HCT116 (cell line): ENCODE results near the gene GABBR2. TPM values are rescaled to one million over a fixed set of nuclear protein-coding genes. Genes with fewer than 3 reads are reported as not detected.

Source experiments
- ATAC-seq: fragments of 200-7000 bp; cut with Tn5 transposase; 2 replicates; pipeline ENCODE4 v1.9.1; 2020; ENCODE audit warnings: mild to moderate bottlenecking, moderate library complexity
- BruUV-seq: library from RNA; stranded (reverse); fragments of 400-500 nt; replicated peaks from 2 replicates; lab custom pipeline; 2021; lab: Mats Ljungman, UMichigan
- CTCF ChIA-PET: fragments of 300-600 bp; sonication (Branson Sonifier 250); formaldehyde crosslinking; loops from one replicate; lab custom pipeline; 2021; ENCODE audit warnings: antibody characterized with exemption; lab: Charles Lee
- POLR2A ChIA-PET: fragments of 300-600, 350-600 bp; sonication (Branson Sonifier 250); formaldehyde crosslinking; loops from one replicate; lab custom pipeline; 2021; ENCODE audit warnings: antibody characterized with exemption; lab: Charles Lee
- RAD21 ChIA-PET, 2 experiments: fragments of 300-600 bp; sonication (Branson Sonifier 250); formaldehyde crosslinking; loops; one replicate each; lab custom pipeline; 2023; ENCODE audit warnings: low total read pairs in 2 of 2; ENCODE audit not compliant: uncharacterized antibody in 2 of 2, unreplicated experiment in 2 of 2, low non-redundant PET in 1 of 2; lab: Charles Lee
- DNase-seq: peaks from one replicate; pipeline ENCODE4 v3.0.0-alpha.2; 2010; ENCODE audit warnings: low read depth, low spot score
- H2AFZ ChIP-seq: fragments of 200-600 bp; shearing (Covaris generic), sonication (generic); 2 replicates; pipeline ENCODE4 v1.6.1; 2017; ENCODE audit warnings: low read depth, mixed run types, mixed read lengths, antibody characterized with exemption, low read length; ENCODE audit not compliant: poor library complexity, severe bottlenecking
- H3K27ac ChIP-seq: 2 replicates; pipeline ENCODE4 v1.5.1; 2012; ENCODE audit warnings: low read depth, low read length
- H3K27me3 ChIP-seq: fragments of 200-600 bp; sonication (generic); 2 replicates; pipeline ENCODE4 v1.6.1; 2016; ENCODE audit warnings: mixed run types, low read length, mixed read lengths; ENCODE audit not compliant: insufficient read depth
- H3K36me3 ChIP-seq, 2 experiments: fragments of 200-500 bp in 1 of 2; fragments of 200-600 bp in 1 of 2; sonication (Bioruptor generic) in 1 of 2; sonication (generic) in 1 of 2; 2 replicates each; pipeline versions ENCODE4 v1.5.1 to v1.6.1; 2014 to 2016; ENCODE audit warnings: low read length in 2 of 2, inconsistent platforms in 1 of 2, mixed read lengths in 1 of 2, mixed run types in 1 of 2; ENCODE audit not compliant: insufficient read depth in 2 of 2, control insufficient read depth in 1 of 2
- H3K4me1 ChIP-seq, 2 experiments: fragments of 200-600 bp in 1 of 2; sonication (generic) in 1 of 2; 2 replicates each; pipeline versions ENCODE4 v1.5.1 to v1.6.1; 2012 to 2017; ENCODE audit warnings: low read length in 2 of 2, inconsistent platforms in 1 of 2, mild to moderate bottlenecking in 1 of 2, mixed read lengths in 1 of 2, mixed run types in 1 of 2, moderate library complexity in 1 of 2; ENCODE audit not compliant: insufficient read depth in 2 of 2, control insufficient read depth in 1 of 2
- H3K4me2 ChIP-seq: fragments of 200-600 bp; sonication (generic); 2 replicates; pipeline ENCODE4 v1.6.1; 2017; ENCODE audit warnings: mixed run types, low read length, mixed read lengths
- H3K4me3 ChIP-seq, 2 experiments: fragments of 200-600 bp in 1 of 2; sonication (generic) in 1 of 2; replicated peaks in 1 of 2; 2 replicates each; pipeline ENCODE4 v1.5.1; 2011 to 2016; ENCODE audit warnings: low read length in 2 of 2, control low read depth in 1 of 2, low read depth in 1 of 2, mild to moderate bottlenecking in 1 of 2, mixed read lengths in 1 of 2, mixed run types in 1 of 2
- H3K79me2 ChIP-seq: fragments of 200-600 bp; sonication (generic); 2 replicates; pipeline ENCODE4 v1.6.1; 2017; ENCODE audit warnings: mild to moderate bottlenecking, mixed run types, low read length, moderate library complexity, mixed read lengths; ENCODE audit not compliant: insufficient read depth
- H3K9ac ChIP-seq: fragments of 200-600 bp; sonication (generic); 2 replicates; pipeline ENCODE4 v1.6.1; 2016; ENCODE audit warnings: low read length, mixed read lengths
- H3K9me2 ChIP-seq: fragments of 200-600 bp; sonication (generic), shearing (Covaris generic); 2 replicates; pipeline ENCODE4 v1.6.1; 2017; ENCODE audit warnings: mixed run types, mild to moderate bottlenecking, moderate library complexity; ENCODE audit not compliant: insufficient read depth
- H3K9me3 ChIP-seq, 2 experiments: fragments of 200-500 bp in 1 of 2; fragments of 200-600 bp in 1 of 2; sonication (Bioruptor generic) in 1 of 2; sonication (generic) in 1 of 2; 2 replicates each; pipeline ENCODE4 v1.6.1; 2014 to 2017; ENCODE audit warnings: low read length in 2 of 2, mixed read lengths in 2 of 2, inconsistent platforms in 1 of 2, low read depth in 1 of 2, mild to moderate bottlenecking in 1 of 2, mixed run types in 1 of 2, moderate library complexity in 1 of 2; ENCODE audit not compliant: control insufficient read depth in 1 of 2, insufficient read depth in 1 of 2
- H4K20me1 ChIP-seq: fragments of 200-600 bp; sonication (generic), shearing (Covaris generic); 2 replicates; pipeline ENCODE4 v1.6.1; 2017; ENCODE audit warnings: mixed run types, mild to moderate bottlenecking, moderate library complexity; ENCODE audit not compliant: insufficient read depth
- CEBPB ChIP-seq: IDR thresholded peaks from 2 replicates; pipeline ENCODE4 v1.6.1; 2012; ENCODE audit warnings: low read depth
- EGR1 ChIP-seq: IDR thresholded peaks from 2 replicates; pipeline ENCODE4 v1.6.1; 2012; ENCODE audit warnings: low read depth
- RAD21 ChIP-seq: IDR thresholded peaks from 2 replicates; pipeline ENCODE4 v1.6.1; 2012; ENCODE audit warnings: low read depth, mild to moderate bottlenecking
- SP1 ChIP-seq: IDR thresholded peaks from 2 replicates; pipeline ENCODE4 v1.6.1; 2012; ENCODE audit warnings: low read depth
- SRF ChIP-seq: IDR thresholded peaks from 2 replicates; pipeline ENCODE4 v1.6.1; 2012; ENCODE audit warnings: low read depth
- TCF7L2 ChIP-seq: IDR thresholded peaks from 2 replicates; pipeline ENCODE4 v1.7.0; 2011; ENCODE audit warnings: borderline replicate concordance, inconsistent platforms; ENCODE audit not compliant: insufficient read depth, insufficient read length; ENCODE audit errors: extremely low read depth
- intact Hi-C: fragments of 100-400 bp; cut with micrococcal nuclease; formaldehyde crosslinking; loops from 2 replicates; pipeline ENCODE4 v1.10.0; 2022
- total RNA-seq: library from RNA; stranded (reverse); gene quantifications from one replicate; pipeline ENCODE4 v1.2.1, GENCODE V29; 2021; ENCODE audit not compliant: unreplicated experiment
- TF ChIP-seq, protein P1 (sequence below): IDR thresholded peaks from 2 replicates; pipeline ENCODE4 v1.6.1; 2012; ENCODE audit warnings: low read depth
- TF ChIP-seq, protein P2 (sequence below): IDR thresholded peaks from 2 replicates; pipeline ENCODE4 v1.6.1; 2011; ENCODE audit warnings: mild to moderate bottlenecking, low read length, moderate library complexity; ENCODE audit not compliant: insufficient replicate concordance; ENCODE audit errors: extremely low read depth

GABBR2 gene
- total RNA-seq, 1 experiment from 2014 or later, result 0.15 TPM

DNA sequence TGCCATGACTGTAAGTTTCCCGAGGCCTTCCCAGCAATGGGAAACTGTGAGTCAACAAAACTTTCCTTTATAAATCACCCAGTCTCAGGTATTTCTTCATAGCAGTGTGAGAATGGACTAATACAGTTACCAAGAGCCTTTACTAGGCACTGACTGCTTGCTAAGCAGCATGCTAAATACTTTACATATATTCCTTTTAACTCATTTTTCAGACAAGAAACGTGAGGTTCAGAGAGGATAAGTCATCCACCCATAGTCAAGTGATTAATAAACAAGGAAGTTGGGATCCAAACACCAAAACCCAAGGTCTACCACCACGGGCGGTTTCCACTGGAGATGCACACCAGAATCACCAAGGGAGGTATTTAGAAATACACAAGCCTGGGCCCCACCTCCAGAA, 50.8 kb downstream of the GABBR2 start:
- H3K79me2 ChIP-seq, result no peaks in the 10 kb centered on the region
- H3K4me1 ChIP-seq, result no peaks in the 10 kb centered on the region
- H2AFZ ChIP-seq, result no peak overlapping the region
- H3K9ac ChIP-seq, result no peak overlapping the region
- no peaks in the 10 kb centered on the region for H3K9me2 ChIP-seq
- no peak for ATAC-seq
- RAD21 ChIA-PET, result no interaction called here
- H3K36me3 ChIP-seq, result no peaks in the 10 kb centered on the region
- intact Hi-C loops, result no loop called here
- no TSS peak for BruUV-seq
- no peak overlapping the region for H3K4me2 ChIP-seq
- H3K27me3 ChIP-seq, result no peaks in the 10 kb centered on the region
- no peaks in the 10 kb centered on the region for H3K9me3 ChIP-seq
- DNase-seq, result no peak
- no peak overlapping the region for H3K4me3 ChIP-seq
- POLR2A ChIA-PET, result no interaction called here
- H4K20me1 ChIP-seq, result no peaks in the 10 kb centered on the region
- H3K27ac ChIP-seq, result no peak overlapping the region
- CTCF ChIA-PET, result no interaction called here
- TF ChIP-seq, protein P1, sequence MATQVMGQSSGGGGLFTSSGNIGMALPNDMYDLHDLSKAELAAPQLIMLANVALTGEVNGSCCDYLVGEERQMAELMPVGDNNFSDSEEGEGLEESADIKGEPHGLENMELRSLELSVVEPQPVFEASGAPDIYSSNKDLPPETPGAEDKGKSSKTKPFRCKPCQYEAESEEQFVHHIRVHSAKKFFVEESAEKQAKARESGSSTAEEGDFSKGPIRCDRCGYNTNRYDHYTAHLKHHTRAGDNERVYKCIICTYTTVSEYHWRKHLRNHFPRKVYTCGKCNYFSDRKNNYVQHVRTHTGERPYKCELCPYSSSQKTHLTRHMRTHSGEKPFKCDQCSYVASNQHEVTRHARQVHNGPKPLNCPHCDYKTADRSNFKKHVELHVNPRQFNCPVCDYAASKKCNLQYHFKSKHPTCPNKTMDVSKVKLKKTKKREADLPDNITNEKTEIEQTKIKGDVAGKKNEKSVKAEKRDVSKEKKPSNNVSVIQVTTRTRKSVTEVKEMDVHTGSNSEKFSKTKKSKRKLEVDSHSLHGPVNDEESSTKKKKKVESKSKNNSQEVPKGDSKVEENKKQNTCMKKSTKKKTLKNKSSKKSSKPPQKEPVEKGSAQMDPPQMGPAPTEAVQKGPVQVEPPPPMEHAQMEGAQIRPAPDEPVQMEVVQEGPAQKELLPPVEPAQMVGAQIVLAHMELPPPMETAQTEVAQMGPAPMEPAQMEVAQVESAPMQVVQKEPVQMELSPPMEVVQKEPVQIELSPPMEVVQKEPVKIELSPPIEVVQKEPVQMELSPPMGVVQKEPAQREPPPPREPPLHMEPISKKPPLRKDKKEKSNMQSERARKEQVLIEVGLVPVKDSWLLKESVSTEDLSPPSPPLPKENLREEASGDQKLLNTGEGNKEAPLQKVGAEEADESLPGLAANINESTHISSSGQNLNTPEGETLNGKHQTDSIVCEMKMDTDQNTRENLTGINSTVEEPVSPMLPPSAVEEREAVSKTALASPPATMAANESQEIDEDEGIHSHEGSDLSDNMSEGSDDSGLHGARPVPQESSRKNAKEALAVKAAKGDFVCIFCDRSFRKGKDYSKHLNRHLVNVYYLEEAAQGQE, result no peak
- TF ChIP-seq EGR1 (no peak), RAD21 (no peak), SRF (no peak), SP1 (no peak), TCF7L2 (no peak), CEBPB (no peak)
- TF ChIP-seq, protein P2, sequence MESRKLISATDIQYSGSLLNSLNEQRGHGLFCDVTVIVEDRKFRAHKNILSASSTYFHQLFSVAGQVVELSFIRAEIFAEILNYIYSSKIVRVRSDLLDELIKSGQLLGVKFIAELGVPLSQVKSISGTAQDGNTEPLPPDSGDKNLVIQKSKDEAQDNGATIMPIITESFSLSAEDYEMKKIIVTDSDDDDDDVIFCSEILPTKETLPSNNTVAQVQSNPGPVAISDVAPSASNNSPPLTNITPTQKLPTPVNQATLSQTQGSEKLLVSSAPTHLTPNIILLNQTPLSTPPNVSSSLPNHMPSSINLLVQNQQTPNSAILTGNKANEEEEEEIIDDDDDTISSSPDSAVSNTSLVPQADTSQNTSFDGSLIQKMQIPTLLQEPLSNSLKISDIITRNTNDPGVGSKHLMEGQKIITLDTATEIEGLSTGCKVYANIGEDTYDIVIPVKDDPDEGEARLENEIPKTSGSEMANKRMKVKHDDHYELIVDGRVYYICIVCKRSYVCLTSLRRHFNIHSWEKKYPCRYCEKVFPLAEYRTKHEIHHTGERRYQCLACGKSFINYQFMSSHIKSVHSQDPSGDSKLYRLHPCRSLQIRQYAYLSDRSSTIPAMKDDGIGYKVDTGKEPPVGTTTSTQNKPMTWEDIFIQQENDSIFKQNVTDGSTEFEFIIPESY, result no peak
- TF ChIP-seq, all 23 proteins: peak for 0
